ENCODE measurements around the gene ISOC1. TPM values are rescaled to one million over a fixed set of nuclear protein-coding genes. Genes with fewer than 3 reads are reported as not detected.

ISOC1 gene
- total and polyA plus RNA-seq, 10 of the 15 experiments (the other 5 are each of a cell fraction or from before 2014, with no cell fraction given): 12.6 to 61.8 (median 29.9) TPM

DNA sequence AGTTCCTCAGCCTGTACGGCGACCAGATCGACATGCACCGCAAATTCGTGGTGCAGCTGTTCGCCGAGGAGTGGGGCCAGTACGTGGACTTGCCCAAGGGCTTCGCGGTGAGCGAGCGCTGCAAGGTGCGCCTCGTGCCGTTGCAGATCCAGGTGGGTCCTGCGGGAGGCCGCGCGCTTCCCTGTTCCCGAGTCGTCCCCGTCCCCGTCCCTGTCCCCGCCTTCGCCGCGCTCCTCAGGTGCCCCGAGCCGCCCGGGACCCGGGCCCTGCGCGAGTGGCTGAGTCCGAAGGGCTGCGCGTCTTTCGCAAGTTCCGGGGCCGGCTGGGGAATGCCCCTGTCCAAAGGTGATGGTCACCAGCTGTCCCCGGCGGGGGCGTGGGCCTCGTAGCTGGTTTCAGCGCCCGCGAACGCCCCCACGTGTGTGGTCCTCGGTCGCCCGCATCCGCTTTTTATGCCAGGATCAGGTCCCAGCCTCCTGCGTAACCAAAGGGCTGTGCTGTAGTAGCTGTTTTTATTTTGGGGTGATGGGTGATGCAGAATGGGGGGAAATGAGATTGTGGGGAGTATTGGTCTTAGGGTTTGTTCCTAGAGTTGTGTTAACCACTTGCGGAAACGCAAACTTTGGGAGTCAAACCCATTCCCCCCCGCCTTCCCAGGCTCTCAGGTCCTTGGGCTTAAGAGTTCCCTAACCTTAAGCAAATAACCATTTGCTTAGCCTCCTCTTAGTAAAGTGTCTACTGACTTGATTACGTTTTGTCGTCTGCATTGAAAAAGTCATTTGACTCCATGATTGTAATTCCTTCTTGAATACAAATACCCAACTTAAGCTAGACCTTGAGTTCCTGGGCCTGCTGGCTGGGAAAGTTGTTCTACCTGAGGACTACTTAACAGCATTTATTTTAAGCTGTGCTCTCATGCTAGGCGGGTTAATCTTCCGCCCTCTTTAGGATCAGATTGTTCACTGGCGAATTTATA is 663 bp downstream of the ISOC1 start:
- H3K4me3 ChIP-seq: peak overlapping the region; percentile 83
- in situ Hi-C loops (cut with MboI): no loop called here
- ChIA-PET RAD21 (ENCODE audit: unreplicated experiment) (interaction anchor here (1.2 to 2.3 kb wide), 5 partner anchors 16 to 189 kb away, joined by 4 to 33 read pairs (median 6); no protein-coding TSS in a partner anchor), CTCF (interaction anchor here (0.8 to 7.9 kb wide), 8 partner anchors 9 to 189 kb away, joined by 3 to 105 read pairs (median 8); no protein-coding TSS in a partner anchor), SMC1A (ENCODE audit: uncharacterized antibody, unreplicated experiment) (interaction anchor here (0.9 to 8.2 kb wide), 7 partner anchors 10 to 189 kb away, joined by 3 to 52 read pairs (median 9); no protein-coding TSS in a partner anchor), POLR2A (interaction anchor here (0.9 to 2.3 kb wide), 8 partner anchors 10 to 102 kb away, joined by 4 to 16 read pairs (median 6); no protein-coding TSS in a partner anchor)
- H2AFZ ChIP-seq (ENCODE audit: control insufficient read depth, low read depth, low read length): peak overlapping the region; percentile 97
- H3K79me2 ChIP-seq (ENCODE audit: control insufficient read depth, insufficient read depth, low read length): peaks cover 19% of the 10 kb centered on the region
- no peaks in the 10 kb centered on the region for H3K4me1 ChIP-seq (ENCODE audit: control insufficient read depth, insufficient read depth, low read length)
- H3K27ac ChIP-seq (ENCODE audit: control insufficient read depth, insufficient read depth): peak overlapping the region; percentile 71
- H3K36me3 ChIP-seq (ENCODE audit: control insufficient read depth in 2 of 2, insufficient read depth in 2 of 2, low read length in 1 of 2): no peaks in the 10 kb centered on the region
- FAIRE-seq: no peak
- WGBS (ENCODE audit: insufficient coverage, insufficient replicate concordance, low lambda C conversion rate, missing lambda C conversion rate): 6% methylated on average over 54 of the region's 61 CpGs
- DNase-seq (ENCODE audit: low read depth, low spot score): peak; percentile 21
- H3K27me3 ChIP-seq (replicated peaks in 1 of 2; ENCODE audit: control insufficient read depth in 2 of 2, insufficient read depth in 2 of 2, low read length in 1 of 2): no peaks in the 10 kb centered on the region
- ATAC-seq: peak; percentile 82
- no peaks in the 10 kb centered on the region for H4K20me1 ChIP-seq (ENCODE audit: control insufficient read depth, insufficient read depth)
- peak overlapping the region; percentile 69 for H3K9ac ChIP-seq (ENCODE audit: control insufficient read depth, insufficient read depth, low read length)
- intact Hi-C loops (cut with micrococcal nuclease; ENCODE audit: unreplicated experiment): loop anchor here (1.0 kb wide), 1 partner anchor 31 kb away; no protein-coding TSS in a partner anchor
- BruUV-seq (replicated peaks): TSS peak; percentile 51
- peak overlapping the region; percentile 63 for H3K4me2 ChIP-seq (ENCODE audit: control insufficient read depth, insufficient read depth)
- no peaks in the 10 kb centered on the region for H3K9me3 ChIP-seq (replicated peaks; ENCODE audit: control insufficient read depth, insufficient read depth, low read length)
- no peak for TF ChIP-seq ZNF217 (IDR thresholded peaks at IDR 0.05)
- peak; percentile 26; the same call in 1 of the 3 replicates for TF ChIP-seq POU2F2 (IDR thresholded peaks at IDR 0.05; ENCODE audit: borderline replicate concordance, low read depth, low read length)
- no peak; the same call in 1 of the 2 replicates for TF ChIP-seq PML (IDR thresholded peaks at IDR 0.05; ENCODE audit: low read length)
- TF ChIP-seq, protein P1, sequence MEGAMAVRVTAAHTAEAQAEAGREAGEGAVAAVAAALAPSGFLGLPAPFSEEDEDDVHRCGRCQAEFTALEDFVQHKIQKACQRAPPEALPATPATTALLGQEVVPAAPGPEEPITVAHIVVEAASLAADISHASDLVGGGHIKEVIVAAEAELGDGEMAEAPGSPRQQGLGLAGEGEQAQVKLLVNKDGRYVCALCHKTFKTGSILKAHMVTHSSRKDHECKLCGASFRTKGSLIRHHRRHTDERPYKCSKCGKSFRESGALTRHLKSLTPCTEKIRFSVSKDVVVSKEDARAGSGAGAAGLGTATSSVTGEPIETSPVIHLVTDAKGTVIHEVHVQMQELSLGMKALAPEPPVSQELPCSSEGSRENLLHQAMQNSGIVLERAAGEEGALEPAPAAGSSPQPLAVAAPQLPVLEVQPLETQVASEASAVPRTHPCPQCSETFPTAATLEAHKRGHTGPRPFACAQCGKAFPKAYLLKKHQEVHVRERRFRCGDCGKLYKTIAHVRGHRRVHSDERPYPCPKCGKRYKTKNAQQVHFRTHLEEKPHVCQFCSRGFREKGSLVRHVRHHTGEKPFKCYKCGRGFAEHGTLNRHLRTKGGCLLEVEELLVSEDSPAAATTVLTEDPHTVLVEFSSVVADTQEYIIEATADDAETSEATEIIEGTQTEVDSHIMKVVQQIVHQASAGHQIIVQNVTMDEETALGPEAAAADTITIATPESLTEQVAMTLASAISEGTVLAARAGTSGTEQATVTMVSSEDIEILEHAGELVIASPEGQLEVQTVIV (IDR thresholded peaks at IDR 0.05; ENCODE audit: borderline replicate concordance, partially characterized antibody): no peak
- TF ChIP-seq, protein P2, sequence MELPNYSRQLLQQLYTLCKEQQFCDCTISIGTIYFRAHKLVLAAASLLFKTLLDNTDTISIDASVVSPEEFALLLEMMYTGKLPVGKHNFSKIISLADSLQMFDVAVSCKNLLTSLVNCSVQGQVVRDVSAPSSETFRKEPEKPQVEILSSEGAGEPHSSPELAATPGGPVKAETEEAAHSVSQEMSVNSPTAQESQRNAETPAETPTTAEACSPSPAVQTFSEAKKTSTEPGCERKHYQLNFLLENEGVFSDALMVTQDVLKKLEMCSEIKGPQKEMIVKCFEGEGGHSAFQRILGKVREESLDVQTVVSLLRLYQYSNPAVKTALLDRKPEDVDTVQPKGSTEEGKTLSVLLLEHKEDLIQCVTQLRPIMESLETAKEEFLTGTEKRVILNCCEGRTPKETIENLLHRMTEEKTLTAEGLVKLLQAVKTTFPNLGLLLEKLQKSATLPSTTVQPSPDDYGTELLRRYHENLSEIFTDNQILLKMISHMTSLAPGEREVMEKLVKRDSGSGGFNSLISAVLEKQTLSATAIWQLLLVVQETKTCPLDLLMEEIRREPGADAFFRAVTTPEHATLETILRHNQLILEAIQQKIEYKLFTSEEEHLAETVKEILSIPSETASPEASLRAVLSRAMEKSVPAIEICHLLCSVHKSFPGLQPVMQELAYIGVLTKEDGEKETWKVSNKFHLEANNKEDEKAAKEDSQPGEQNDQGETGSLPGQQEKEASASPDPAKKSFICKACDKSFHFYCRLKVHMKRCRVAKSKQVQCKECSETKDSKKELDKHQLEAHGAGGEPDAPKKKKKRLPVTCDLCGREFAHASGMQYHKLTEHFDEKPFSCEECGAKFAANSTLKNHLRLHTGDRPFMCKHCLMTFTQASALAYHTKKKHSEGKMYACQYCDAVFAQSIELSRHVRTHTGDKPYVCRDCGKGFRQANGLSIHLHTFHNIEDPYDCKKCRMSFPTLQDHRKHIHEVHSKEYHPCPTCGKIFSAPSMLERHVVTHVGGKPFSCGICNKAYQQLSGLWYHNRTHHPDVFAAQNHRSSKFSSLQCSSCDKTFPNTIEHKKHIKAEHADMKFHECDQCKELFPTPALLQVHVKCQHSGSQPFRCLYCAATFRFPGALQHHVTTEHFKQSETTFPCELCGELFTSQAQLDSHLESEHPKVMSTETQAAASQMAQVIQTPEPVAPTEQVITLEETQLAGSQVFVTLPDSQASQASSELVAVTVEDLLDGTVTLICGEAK (IDR thresholded peaks at IDR 0.05; ENCODE audit: borderline replicate concordance): no peak
- TF ChIP-seq NFIC (IDR thresholded peaks at IDR 0.05; ENCODE audit: low read depth, low read length): no peak
- TF ChIP-seq RAD51 (IDR thresholded peaks at IDR 0.05): no peak
- TF ChIP-seq, protein P3, sequence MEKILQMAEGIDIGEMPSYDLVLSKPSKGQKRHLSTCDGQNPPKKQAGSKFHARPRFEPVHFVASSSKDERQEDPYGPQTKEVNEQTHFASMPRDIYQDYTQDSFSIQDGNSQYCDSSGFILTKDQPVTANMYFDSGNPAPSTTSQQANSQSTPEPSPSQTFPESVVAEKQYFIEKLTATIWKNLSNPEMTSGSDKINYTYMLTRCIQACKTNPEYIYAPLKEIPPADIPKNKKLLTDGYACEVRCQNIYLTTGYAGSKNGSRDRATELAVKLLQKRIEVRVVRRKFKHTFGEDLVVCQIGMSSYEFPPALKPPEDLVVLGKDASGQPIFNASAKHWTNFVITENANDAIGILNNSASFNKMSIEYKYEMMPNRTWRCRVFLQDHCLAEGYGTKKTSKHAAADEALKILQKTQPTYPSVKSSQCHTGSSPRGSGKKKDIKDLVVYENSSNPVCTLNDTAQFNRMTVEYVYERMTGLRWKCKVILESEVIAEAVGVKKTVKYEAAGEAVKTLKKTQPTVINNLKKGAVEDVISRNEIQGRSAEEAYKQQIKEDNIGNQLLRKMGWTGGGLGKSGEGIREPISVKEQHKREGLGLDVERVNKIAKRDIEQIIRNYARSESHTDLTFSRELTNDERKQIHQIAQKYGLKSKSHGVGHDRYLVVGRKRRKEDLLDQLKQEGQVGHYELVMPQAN (conservative IDR thresholded peaks at IDR 0.05): peak; percentile 22; the same call in 1 of the 2 replicates
- TF ChIP-seq, protein P4, sequence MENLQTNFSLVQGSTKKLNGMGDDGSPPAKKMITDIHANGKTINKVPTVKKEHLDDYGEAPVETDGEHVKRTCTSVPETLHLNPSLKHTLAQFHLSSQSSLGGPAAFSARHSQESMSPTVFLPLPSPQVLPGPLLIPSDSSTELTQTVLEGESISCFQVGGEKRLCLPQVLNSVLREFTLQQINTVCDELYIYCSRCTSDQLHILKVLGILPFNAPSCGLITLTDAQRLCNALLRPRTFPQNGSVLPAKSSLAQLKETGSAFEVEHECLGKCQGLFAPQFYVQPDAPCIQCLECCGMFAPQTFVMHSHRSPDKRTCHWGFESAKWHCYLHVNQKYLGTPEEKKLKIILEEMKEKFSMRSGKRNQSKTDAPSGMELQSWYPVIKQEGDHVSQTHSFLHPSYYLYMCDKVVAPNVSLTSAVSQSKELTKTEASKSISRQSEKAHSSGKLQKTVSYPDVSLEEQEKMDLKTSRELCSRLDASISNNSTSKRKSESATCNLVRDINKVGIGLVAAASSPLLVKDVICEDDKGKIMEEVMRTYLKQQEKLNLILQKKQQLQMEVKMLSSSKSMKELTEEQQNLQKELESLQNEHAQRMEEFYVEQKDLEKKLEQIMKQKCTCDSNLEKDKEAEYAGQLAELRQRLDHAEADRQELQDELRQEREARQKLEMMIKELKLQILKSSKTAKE (IDR thresholded peaks at IDR 0.05; ENCODE audit: low read depth, poor library complexity, severe bottlenecking): no peak
